Liver (tissue), 9 donors: ENCODE results near the gene THSD4. TPM values are rescaled to one million over a fixed set of nuclear protein-coding genes. Genes with fewer than 3 reads are reported as not detected.
"Not testable (repeated sequence)": the region's sequence is repeated elsewhere in the genome, so short reads cannot be mapped to it uniquely, and the experiment has no call there.

Experiments
- DNase-seq: peaks from one replicate; pipeline ENCODE4 v3.0.0-alpha.2; 2017; ENCODE audit warnings: low spot score
- H3K27ac ChIP-seq, 2 donors: one replicate each; pipeline ENCODE4 v1.7.0; 2013; ENCODE audit warnings: inconsistent platforms in 2 of 2, low read length in 2 of 2, control low read depth in 1 of 2, low read depth in 1 of 2, mild to moderate bottlenecking in 1 of 2
- H3K27me3 ChIP-seq, 4 donors: one replicate each; pipeline versions ENCODE4 v1.6.1 to v1.7.0; 2013; ENCODE audit warnings: low read length in 3 of 4, inconsistent platforms in 1 of 4, mild to moderate bottlenecking in 1 of 4, moderate library complexity in 1 of 4; ENCODE audit not compliant: control insufficient read depth in 4 of 4, insufficient read depth in 4 of 4
- H3K36me3 ChIP-seq, 4 donors: one replicate each; pipeline versions ENCODE4 v1.6.1 to v1.7.0; 2013; ENCODE audit warnings: low read length in 3 of 4, mild to moderate bottlenecking in 3 of 4, low read depth in 1 of 4, moderate library complexity in 1 of 4; ENCODE audit not compliant: control insufficient read depth in 4 of 4, insufficient read depth in 3 of 4
- H3K4me1 ChIP-seq, 4 donors: one replicate each; pipeline versions ENCODE4 v1.6.1 to v1.7.0; 2013; ENCODE audit warnings: low read length in 3 of 4, mild to moderate bottlenecking in 3 of 4, moderate library complexity in 1 of 4; ENCODE audit not compliant: control insufficient read depth in 4 of 4, insufficient read depth in 4 of 4
- H3K4me3 ChIP-seq, 3 donors: one replicate each; pipeline versions ENCODE4 v1.6.1 to v1.7.0; 2013; ENCODE audit warnings: low read length in 3 of 3, control low read depth in 1 of 3, low read depth in 1 of 3, mild to moderate bottlenecking in 1 of 3
- H3K9ac ChIP-seq, 2 donors: one replicate each; pipeline ENCODE4 v1.7.0; 2013; ENCODE audit warnings: low read length in 2 of 2, mild to moderate bottlenecking in 2 of 2, moderate library complexity in 2 of 2, control low read depth in 1 of 2, low read depth in 1 of 2
- H3K9me3 ChIP-seq, 4 donors: one replicate each; pipeline versions ENCODE4 v1.6.1 to v1.7.0; 2013; ENCODE audit warnings: low read length in 3 of 4; ENCODE audit not compliant: control insufficient read depth in 4 of 4
- ATF3 ChIP-seq: IDR thresholded peaks from 2 replicates; pipeline ENCODE4 v1.6.1; 2016; ENCODE audit warnings: antibody characterized with exemption
- FOXA1 ChIP-seq: IDR thresholded peaks from 2 replicates; pipeline ENCODE4 v1.6.1; 2016; ENCODE audit warnings: antibody characterized with exemption
- FOXA2 ChIP-seq: IDR thresholded peaks from 2 replicates; pipeline ENCODE4 v1.6.1; 2016; ENCODE audit warnings: antibody characterized with exemption
- GABPA ChIP-seq, 2 donors: IDR thresholded peaks in 1 of 2; conservative IDR thresholded peaks in 1 of 2; 2 replicates each; pipeline ENCODE4 v1.6.1; 2016; ENCODE audit warnings: antibody characterized with exemption in 2 of 2, mild to moderate bottlenecking in 1 of 2, moderate library complexity in 1 of 2
- HNF4A ChIP-seq, 2 donors: conservative IDR thresholded peaks; 2 replicates each; pipeline ENCODE4 v1.6.1; 2016; ENCODE audit warnings: antibody characterized with exemption in 2 of 2, mild to moderate bottlenecking in 2 of 2
- HNF4G ChIP-seq: IDR thresholded peaks from 2 replicates; pipeline ENCODE4 v1.6.1; 2016; ENCODE audit warnings: antibody characterized with exemption
- JUND ChIP-seq, 2 donors: IDR thresholded peaks; 2 replicates each; pipeline ENCODE4 v1.6.1; 2016; ENCODE audit warnings: antibody characterized with exemption in 2 of 2
- MAX ChIP-seq: IDR thresholded peaks from 2 replicates; pipeline ENCODE4 v1.6.1; 2016; ENCODE audit warnings: antibody characterized with exemption
- NR2F2 ChIP-seq: IDR thresholded peaks from 2 replicates; pipeline ENCODE4 v1.6.1; 2016; ENCODE audit warnings: antibody characterized with exemption
- RAD21 ChIP-seq, 2 donors: IDR thresholded peaks; 2 replicates each; pipeline ENCODE4 v1.6.1; 2016; ENCODE audit warnings: antibody characterized with exemption in 2 of 2, mild to moderate bottlenecking in 2 of 2
- REST ChIP-seq: IDR thresholded peaks from 2 replicates; pipeline ENCODE4 v1.6.1; 2016; ENCODE audit warnings: antibody characterized with exemption, mild to moderate bottlenecking
- RXRA ChIP-seq, 2 donors: IDR thresholded peaks; 2 replicates each; pipeline ENCODE4 v1.6.1; 2017 to 2018; ENCODE audit warnings: antibody characterized with exemption in 2 of 2, mild to moderate bottlenecking in 1 of 2
- SP1 ChIP-seq: IDR thresholded peaks from 2 replicates; pipeline ENCODE4 v1.6.1; 2018; ENCODE audit warnings: antibody characterized with exemption, mild to moderate bottlenecking
- TAF1 ChIP-seq: conservative IDR thresholded peaks from 2 replicates; pipeline ENCODE4 v1.6.1; 2016; ENCODE audit warnings: antibody characterized with exemption, mild to moderate bottlenecking
- YY1 ChIP-seq: IDR thresholded peaks from 2 replicates; pipeline ENCODE4 v1.6.1; 2016; ENCODE audit warnings: antibody characterized with exemption, mild to moderate bottlenecking
- ZBTB33 ChIP-seq: IDR thresholded peaks from 2 replicates; pipeline ENCODE4 v1.6.1; 2016; ENCODE audit warnings: antibody characterized with exemption
- WGBS: extraction: QIAGEN DNeasy Blood & Tissue Kit; methylation state at CpG from one replicate; pipeline ENCODE4 v1.1.7; 2013; 5-methylcytosine and 5-hydroxymethylcytosine counted together
- polyA plus RNA-seq, 2 donors: library from polyadenylated mRNA; stranded (reverse) in 1 of 2; unstranded in 1 of 2; fragments of 200-250 nt in 1 of 2; fragments of >200 nt in 1 of 2; fragmentation: Nextera tagmentation in 1 of 2; extraction: Ambion mirVana in 1 of 2; gene quantifications; one replicate each; pipeline versions ENCODE4 v1.2.1 to v1.2.3, GENCODE V29; 2013 to 2015
- total RNA-seq, 2 donors: library from RNA; depleted of rRNA; stranded (reverse); fragments of >200 nt; gene quantifications; one replicate each; pipeline ENCODE4 v1.2.3, GENCODE V29; 2014
- TF ChIP-seq, protein P1 (sequence below): fragments of 150-350 bp; IDR thresholded peaks from 2 replicates; pipeline ENCODE4 v1.5.1; 2017; ENCODE audit warnings: improper control_type of control experiment, low read depth, low read length; ENCODE audit not compliant: missing input control
- donor health status: healthy.
- donor health status: healthy.
- donor health status: healthy.
- donor health status: healthy.
- donor health status: healthy.

The THSD4 gene
- total and polyA plus RNA-seq, 4 donors = 0.23 to 11.5 (median 1.9) TPM

GRCh38 chr15:71718116-71718910, 603.0 kb downstream of the THSD4 start:
- Histone ChIP-seq H3K27me3 (no peaks in the 10 kb centered on the region), H3K4me3 (no peak overlapping the region), H3K27ac (no peak overlapping the region), H3K36me3 (no peaks in the 10 kb centered on the region), H3K9me3 (no peaks in the 10 kb centered on the region), H3K9ac (no peak overlapping the region), H3K4me1 (no peaks in the 10 kb centered on the region)
- no peak for TF ChIP-seq ZBTB33
- no peak for DNase-seq
- WGBS = 89% methylated on average over 13 of the region's 13 CpGs

DNA sequence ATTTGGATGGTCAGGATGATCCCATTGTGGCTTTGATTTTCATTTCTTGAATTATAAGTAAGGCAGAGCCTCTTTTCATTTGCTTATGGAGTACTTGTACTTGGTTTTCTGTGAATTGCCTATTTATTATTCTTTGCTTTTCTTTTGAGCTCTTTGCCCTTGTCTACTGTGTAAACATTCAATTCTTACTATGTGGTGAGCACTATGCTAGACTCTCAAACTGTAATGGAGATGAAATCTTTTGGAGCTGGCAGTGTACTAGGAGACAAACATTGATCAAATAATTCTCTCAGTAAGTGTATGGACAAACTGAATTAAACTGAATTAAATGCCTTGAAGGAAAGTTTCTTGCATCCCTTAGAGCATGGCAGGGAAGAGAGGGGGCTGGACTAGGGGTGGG, 608.1 kb downstream of the THSD4 start:
- H3K4me3 ChIP-seq = no peak overlapping the region
- DNase-seq = no peak
- no peaks in the 10 kb centered on the region for H3K4me1 ChIP-seq
- no peaks in the 10 kb centered on the region for H3K36me3 ChIP-seq
- no peaks in the 10 kb centered on the region for H3K9me3 ChIP-seq
- no peak for TF ChIP-seq JUND (IDR thresholded peaks at IDR 0.05)
- no peak for TF ChIP-seq RXRA (IDR thresholded peaks at IDR 0.05)
- TF ChIP-seq HNF4G = no peak
- TF ChIP-seq MAX = no peak
- no peak for TF ChIP-seq FOXA2
- no peak for TF ChIP-seq HNF4A (conservative IDR thresholded peaks at IDR 0.05)
- TF ChIP-seq FOXA1 = no peak
- TF ChIP-seq RAD21 (IDR thresholded peaks at IDR 0.05) = no peak
- no peak for TF ChIP-seq GABPA (IDR thresholded peaks at IDR 0.05 in 1 of 2, conservative IDR thresholded peaks at IDR 0.05 in 1 of 2)
- TF ChIP-seq, protein P1, sequence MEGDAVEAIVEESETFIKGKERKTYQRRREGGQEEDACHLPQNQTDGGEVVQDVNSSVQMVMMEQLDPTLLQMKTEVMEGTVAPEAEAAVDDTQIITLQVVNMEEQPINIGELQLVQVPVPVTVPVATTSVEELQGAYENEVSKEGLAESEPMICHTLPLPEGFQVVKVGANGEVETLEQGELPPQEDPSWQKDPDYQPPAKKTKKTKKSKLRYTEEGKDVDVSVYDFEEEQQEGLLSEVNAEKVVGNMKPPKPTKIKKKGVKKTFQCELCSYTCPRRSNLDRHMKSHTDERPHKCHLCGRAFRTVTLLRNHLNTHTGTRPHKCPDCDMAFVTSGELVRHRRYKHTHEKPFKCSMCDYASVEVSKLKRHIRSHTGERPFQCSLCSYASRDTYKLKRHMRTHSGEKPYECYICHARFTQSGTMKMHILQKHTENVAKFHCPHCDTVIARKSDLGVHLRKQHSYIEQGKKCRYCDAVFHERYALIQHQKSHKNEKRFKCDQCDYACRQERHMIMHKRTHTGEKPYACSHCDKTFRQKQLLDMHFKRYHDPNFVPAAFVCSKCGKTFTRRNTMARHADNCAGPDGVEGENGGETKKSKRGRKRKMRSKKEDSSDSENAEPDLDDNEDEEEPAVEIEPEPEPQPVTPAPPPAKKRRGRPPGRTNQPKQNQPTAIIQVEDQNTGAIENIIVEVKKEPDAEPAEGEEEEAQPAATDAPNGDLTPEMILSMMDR = no peak
- no peak for TF ChIP-seq SP1
- no peak for TF ChIP-seq ATF3
- TF ChIP-seq REST = no peak
- TF ChIP-seq YY1 = no peak
- no peak for TF ChIP-seq TAF1
- no peak for TF ChIP-seq NR2F2
- no peak overlapping the region for H3K9ac ChIP-seq
- no peaks in the 10 kb centered on the region for H3K27me3 ChIP-seq
- H3K27ac ChIP-seq = no peak overlapping the region

DNA sequence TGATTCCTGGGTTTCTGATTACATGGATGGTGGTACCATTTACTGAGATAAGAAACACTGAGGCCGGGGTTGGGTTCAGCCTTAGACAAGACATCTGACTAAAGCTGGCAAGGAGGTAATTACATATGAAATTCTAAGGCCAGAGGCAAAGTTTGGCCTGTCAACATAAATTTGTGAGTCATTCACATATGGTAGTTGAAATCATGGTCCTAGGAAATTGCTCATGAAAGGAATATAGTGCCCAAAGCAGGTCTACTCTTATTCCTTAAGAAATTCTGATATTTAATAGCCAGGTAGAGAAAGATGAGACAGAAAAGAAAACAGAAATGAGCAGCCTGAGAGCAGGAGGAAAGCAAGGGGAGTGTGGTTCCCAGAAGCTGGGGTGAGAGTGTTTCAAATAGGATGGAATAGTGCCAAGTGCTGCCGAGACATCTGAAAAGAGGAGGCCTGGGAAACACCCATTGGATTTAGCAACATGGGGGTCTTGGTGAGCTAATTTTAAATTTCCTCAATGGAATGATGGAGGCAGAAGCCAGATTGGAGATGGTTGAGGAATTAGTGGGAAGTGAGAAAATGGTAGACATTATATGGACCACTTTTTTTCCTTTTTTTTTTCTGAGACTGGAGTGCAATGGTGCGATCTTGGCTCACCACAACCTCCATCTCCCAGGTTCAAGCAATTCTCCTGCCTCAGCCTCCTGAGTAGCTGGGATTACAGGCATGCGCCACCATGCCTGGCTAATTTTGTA, 610.1 kb downstream of the THSD4 start:
- not testable (repeated sequence) for H3K4me1 ChIP-seq, H3K27me3 ChIP-seq, DNase-seq, H3K36me3 ChIP-seq, H3K9me3 ChIP-seq, H3K4me3 ChIP-seq, H3K9ac ChIP-seq, H3K27ac ChIP-seq
- WGBS = 91% methylated on average over 4 of the region's 4 CpGs
